Measurements from ENCODE around the gene MVB12B.

The MVB12B gene

GRCh38 chr9:126329476-126330275 lies 3.0 kb downstream of the MVB12B start:
- peaks cover 21% of the 10 kb centered on the region for H3K36me3 Mint-ChIP-seq (ENCODE audit: low read depth)
- H3K27ac Mint-ChIP-seq: peak overlapping the region; percentile 3 to 41 (median 35)
- peaks cover 9% of the 10 kb centered on the region for H3K9me3 Mint-ChIP-seq
- H3K4me1 Mint-ChIP-seq: peaks cover 67% of the 10 kb centered on the region
- TF ChIP-seq, protein P1, sequence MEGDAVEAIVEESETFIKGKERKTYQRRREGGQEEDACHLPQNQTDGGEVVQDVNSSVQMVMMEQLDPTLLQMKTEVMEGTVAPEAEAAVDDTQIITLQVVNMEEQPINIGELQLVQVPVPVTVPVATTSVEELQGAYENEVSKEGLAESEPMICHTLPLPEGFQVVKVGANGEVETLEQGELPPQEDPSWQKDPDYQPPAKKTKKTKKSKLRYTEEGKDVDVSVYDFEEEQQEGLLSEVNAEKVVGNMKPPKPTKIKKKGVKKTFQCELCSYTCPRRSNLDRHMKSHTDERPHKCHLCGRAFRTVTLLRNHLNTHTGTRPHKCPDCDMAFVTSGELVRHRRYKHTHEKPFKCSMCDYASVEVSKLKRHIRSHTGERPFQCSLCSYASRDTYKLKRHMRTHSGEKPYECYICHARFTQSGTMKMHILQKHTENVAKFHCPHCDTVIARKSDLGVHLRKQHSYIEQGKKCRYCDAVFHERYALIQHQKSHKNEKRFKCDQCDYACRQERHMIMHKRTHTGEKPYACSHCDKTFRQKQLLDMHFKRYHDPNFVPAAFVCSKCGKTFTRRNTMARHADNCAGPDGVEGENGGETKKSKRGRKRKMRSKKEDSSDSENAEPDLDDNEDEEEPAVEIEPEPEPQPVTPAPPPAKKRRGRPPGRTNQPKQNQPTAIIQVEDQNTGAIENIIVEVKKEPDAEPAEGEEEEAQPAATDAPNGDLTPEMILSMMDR (IDR thresholded peaks at IDR 0.05; ENCODE audit: unreplicated experiment in 3 of 3): no peak
- peak overlapping the region; percentile 38 to 50 (median 47) for H3K4me3 Mint-ChIP-seq
- no peaks in the 10 kb centered on the region for H3K27me3 Mint-ChIP-seq (ENCODE audit: low read depth)

- H3K36me3 Mint-ChIP-seq (ENCODE audit: low read depth): peaks cover 20% of the 10 kb centered on the region
- no peaks in the 10 kb centered on the region for H3K27me3 Mint-ChIP-seq (ENCODE audit: low read depth)
- H3K27ac Mint-ChIP-seq: peak overlapping the region; percentile 3 to 16 (median 5)
- peak overlapping the region in 1 of 3 experiments; percentile 40 for H3K4me3 Mint-ChIP-seq
- peaks cover 74% of the 10 kb centered on the region for H3K4me1 Mint-ChIP-seq
- peaks cover 6% of the 10 kb centered on the region for H3K9me3 Mint-ChIP-seq
- TF ChIP-seq, protein P1 (IDR thresholded peaks at IDR 0.05; ENCODE audit: unreplicated experiment in 3 of 3): no peak
Measured at GRCh38 chr9:126330536-126330935, 3.9 kb downstream of the MVB12B start.

GRCh38 chr9:126331964-126332748 lies 5.5 kb downstream of the MVB12B start:
- peaks cover 18% of the 10 kb centered on the region for H3K36me3 Mint-ChIP-seq (ENCODE audit: low read depth)
- no peaks in the 10 kb centered on the region for H3K9me3 Mint-ChIP-seq
- TF ChIP-seq, protein P1 (IDR thresholded peaks at IDR 0.05; ENCODE audit: unreplicated experiment in 3 of 3): no peak
- no peak overlapping the region for H3K27ac Mint-ChIP-seq
- peaks cover 75% of the 10 kb centered on the region for H3K4me1 Mint-ChIP-seq
- H3K27me3 Mint-ChIP-seq (ENCODE audit: low read depth): peaks cover 1% of the 10 kb centered on the region
- H3K4me3 Mint-ChIP-seq: no peak overlapping the region

GRCh38 chr9:126334721-126335621 lies 8.3 kb downstream of the MVB12B start:
- H3K27me3 Mint-ChIP-seq (ENCODE audit: low read depth): peaks cover 6% of the 10 kb centered on the region
- TF ChIP-seq, protein P1 (IDR thresholded peaks at IDR 0.05; ENCODE audit: unreplicated experiment in 3 of 3): no peak
- peaks cover 66% of the 10 kb centered on the region for H3K4me1 Mint-ChIP-seq
- H3K27ac Mint-ChIP-seq: no peak overlapping the region
- H3K9me3 Mint-ChIP-seq: no peaks in the 10 kb centered on the region
- H3K36me3 Mint-ChIP-seq (ENCODE audit: low read depth): peaks cover 16% of the 10 kb centered on the region
- H3K4me3 Mint-ChIP-seq: no peak overlapping the region

GRCh38 chr9:126335837-126336735 lies 9.5 kb downstream of the MVB12B start:
- H3K36me3 Mint-ChIP-seq (ENCODE audit: low read depth): peaks cover 16% of the 10 kb centered on the region
- H3K4me3 Mint-ChIP-seq: no peak overlapping the region
- no peak overlapping the region for H3K27ac Mint-ChIP-seq
- H3K9me3 Mint-ChIP-seq: no peaks in the 10 kb centered on the region
- peaks cover 57% of the 10 kb centered on the region for H3K4me1 Mint-ChIP-seq
- TF ChIP-seq, protein P1 (IDR thresholded peaks at IDR 0.05; ENCODE audit: unreplicated experiment in 3 of 3): no peak
- peaks cover 6% of the 10 kb centered on the region for H3K27me3 Mint-ChIP-seq (ENCODE audit: low read depth)

Measured in nephron (organoid).